ENCODE results near the gene BTD.
A peak's percentile ranks its signal among the peaks of the same experiment; 100 is the strongest.

The BTD gene

DNA sequence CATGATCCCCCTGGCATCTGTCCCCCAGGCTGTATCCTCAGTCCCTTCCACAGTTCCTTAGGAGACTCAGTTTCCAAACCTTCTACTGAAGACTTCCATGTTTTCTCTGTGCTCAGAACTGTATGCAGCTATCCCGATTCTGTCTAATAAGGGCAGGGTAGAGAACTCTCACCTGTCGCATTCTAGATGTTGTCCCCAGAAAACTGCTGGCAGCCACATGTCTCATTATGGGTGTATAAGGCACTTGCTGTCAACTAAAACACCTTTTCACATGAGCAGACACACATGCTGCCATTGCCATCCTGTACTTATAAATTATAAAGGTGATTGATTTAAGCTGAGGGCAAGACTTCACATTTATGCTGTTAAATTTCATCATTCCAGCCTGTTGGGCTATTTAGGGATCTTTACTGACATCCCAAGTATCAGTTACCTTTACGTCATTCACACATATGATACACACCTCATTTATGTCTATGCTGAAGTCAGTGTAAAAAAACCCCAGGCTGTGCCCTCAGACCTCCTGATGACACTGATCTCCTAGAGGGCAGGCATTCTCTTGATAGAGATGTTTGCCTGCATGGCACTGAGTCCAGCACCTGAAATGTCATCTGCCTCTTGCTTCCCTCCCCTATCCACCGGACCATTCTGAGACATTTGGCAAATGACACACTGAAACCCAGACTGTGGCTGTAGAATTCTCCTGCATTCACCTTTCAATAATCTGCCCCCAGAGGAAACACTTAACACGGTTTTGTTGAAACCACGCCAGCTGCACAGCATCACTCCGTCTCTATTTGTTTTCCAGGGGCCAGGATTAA, 35.8 kb downstream of the BTD start:
- DNase-seq (ENCODE audit: low read depth): no peak

GRCh38 chr3:15638193-15638890, 36.8 kb downstream of the BTD start:
- no peak for DNase-seq (ENCODE audit: low read depth)

- no peak for DNase-seq (ENCODE audit: low read depth)
Measured at GRCh38 chr3:15638891-15639262, 37.3 kb downstream of the BTD start.

- no peak for DNase-seq (ENCODE audit: low read depth)
Measured at GRCh38 chr3:15645246-15645645, 43.7 kb downstream of the BTD start.

- no peak for DNase-seq (ENCODE audit: low read depth)
Measured at GRCh38 chr3:15645740-15646501, 44.4 kb downstream of the BTD start.

- DNase-seq (ENCODE audit: low read depth): no peak
Measured at GRCh38 chr3:15646851-15647511, 45.4 kb downstream of the BTD start.

DNA sequence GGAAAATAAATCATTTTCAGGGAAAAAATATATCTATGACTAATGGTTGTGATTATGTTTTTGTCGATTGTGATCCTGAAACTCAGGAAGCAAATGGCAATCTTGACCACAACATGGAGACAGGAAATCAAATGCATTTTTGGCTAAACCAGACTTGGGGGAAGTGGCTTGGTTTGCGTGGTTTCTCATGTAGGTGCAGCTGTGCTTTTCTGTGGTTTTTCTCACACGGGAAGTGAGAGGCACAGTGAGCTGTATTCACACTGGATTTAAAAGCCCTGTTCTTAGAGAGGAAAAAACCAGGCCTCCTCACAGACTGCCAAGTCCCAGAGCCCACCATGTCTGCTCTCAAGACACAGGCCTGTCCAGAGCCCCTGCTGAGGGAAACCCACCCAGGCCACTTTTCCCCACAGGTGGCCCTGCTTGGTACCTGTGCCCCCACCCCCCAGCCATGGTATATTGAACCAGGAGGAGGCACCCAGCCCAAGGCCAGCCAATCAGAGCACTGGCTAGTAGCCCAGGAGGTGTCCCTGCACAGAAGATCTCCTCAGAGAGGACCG, 46.1 kb downstream of the BTD start:
- peak; percentile 24 for DNase-seq (ENCODE audit: low read depth)

DNA sequence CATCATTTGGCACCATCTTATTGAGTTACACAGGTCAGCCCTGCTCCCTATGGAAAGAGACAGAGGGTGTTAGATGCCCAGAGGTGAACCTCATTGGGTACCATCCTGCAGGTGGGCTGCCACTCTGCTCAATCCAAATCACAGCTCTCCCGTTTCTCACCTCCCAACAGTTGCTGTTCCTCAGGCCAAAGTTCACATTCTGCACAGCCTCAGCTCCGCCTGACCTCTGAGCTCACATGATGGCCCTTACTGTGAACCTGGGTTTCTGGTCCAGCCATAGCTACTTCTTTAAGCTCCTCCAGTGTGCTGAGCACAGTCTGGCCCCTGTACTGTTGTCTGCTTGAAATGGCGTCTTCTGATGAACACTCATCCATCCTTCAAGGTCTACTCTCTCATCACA, 47.8 kb downstream of the BTD start:
- no peak for DNase-seq (ENCODE audit: low read depth)

DNA sequence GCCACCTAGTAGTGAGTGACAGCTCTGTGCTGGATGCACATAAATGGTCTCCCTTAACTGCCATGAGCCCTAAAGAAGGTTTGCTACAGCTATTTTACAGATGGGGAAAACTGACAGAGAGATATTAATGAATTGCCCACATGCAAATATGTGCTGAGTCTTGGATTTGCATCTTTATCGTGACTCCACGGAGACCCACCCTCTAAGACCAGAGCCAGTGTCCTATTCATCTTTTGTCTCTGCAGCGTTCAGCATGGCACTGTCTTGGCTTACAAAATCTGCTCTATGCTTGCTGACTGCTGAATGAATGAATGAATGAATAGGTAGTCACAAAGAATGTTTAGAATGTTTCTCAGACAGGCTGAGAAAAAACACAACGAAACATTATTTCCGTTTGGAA, 48.3 kb downstream of the BTD start:
- DNase-seq (ENCODE audit: low read depth): no peak

GRCh38 chr3:15651396-15651795, 49.9 kb downstream of the BTD start:
- DNase-seq (ENCODE audit: low read depth): no peak

DNA sequence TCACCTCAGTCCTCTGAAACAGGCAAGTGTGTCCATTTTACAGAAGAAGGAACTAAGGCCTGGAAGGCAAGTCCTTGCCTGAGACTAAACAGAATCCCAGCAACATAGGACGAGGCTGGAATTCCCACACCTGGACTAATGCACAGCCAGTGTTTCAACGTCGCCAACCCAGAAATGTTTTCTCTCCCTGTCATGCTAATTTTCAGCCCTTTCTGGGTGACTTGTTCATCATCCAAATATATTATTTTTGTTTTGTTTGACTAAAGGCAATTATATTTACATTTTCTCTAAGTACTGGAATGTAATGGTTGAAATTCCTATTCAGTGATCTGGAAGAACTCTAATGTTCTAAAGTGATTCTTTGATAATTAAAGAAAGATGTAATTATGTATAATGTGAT, 51.8 kb downstream of the BTD start:
- DNase-seq (ENCODE audit: low read depth): no peak

DNA sequence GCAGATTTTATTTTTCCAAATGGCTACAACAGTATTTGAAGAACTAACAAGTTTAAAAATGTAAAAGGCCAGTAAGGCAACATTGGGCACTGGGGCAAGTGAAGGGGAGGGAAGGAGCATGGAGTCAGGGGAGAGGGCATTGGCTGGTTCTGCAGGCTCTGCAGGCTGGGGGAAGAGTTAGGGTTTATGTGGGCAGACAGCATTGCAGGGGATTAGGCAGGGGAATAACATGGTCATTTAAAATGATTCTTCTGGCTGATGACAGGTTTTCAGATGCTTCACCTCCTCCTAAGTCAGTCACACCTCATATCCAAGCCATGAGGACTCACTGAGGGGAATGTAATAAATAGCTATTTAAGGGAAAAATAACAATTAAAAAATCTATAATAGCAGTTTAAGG, 52.6 kb downstream of the BTD start:
- DNase-seq (ENCODE audit: low read depth): no peak

DNA sequence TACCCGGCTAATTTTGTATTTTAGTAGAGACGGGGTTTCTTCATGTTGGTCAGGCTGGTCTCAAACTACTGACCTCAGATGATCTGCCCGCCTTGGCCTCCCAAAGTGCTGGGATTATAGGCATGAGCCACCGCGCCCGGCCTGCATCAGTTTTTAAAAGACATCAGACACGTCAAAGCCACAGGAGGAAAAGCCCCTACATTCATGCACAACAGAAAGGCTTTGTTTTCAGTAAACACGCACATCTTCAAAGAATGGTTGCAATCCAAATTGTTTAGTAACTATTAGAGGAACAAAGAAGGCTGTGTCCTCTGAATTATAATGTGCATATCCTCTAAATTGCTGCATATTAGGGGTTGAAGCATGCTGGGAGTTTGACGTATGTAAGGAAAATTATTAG, 53.3 kb downstream of the BTD start:
- DNase-seq (ENCODE audit: low read depth): no peak

DNA sequence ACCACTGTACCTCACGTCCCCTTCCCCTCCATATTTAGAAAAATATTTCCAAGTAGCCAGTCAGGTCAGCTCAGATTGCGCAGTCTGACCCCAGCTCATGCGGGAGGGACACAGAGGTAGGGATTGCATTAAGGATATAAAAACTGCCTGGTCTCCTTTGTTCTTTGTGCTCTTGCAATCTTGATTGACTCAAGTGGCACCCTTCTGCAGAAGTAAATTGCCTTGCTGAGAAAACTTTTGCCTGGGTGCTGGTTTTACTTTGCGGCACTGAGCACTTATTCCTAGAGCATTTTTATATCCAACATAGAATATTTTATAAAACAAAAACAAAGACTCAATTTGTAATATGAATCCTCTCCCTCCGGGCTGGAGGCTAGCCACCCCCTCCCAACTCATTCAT, 54.8 kb downstream of the BTD start:
- DNase-seq (ENCODE audit: low read depth): no peak

DNA sequence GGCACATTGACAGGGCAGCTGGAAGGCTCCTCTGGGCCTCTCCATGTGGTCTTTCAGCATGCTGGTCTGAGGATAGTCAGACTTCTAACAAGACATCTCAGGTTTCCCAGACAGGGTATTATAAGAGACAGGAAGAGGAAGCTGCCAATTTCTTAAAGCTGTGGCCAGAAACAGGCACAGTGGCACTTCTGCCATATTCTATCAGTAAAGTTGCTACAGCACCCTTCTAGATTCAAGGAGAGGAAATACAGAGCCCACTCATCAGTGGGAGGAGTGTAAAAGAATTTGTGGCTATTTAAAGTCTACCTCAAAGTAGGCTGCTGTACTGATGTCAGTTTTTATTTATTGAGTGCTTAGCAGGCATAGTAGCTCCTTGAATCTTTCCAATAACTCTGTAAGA, 55.5 kb downstream of the BTD start:
- DNase-seq (ENCODE audit: low read depth): no peak

DNA sequence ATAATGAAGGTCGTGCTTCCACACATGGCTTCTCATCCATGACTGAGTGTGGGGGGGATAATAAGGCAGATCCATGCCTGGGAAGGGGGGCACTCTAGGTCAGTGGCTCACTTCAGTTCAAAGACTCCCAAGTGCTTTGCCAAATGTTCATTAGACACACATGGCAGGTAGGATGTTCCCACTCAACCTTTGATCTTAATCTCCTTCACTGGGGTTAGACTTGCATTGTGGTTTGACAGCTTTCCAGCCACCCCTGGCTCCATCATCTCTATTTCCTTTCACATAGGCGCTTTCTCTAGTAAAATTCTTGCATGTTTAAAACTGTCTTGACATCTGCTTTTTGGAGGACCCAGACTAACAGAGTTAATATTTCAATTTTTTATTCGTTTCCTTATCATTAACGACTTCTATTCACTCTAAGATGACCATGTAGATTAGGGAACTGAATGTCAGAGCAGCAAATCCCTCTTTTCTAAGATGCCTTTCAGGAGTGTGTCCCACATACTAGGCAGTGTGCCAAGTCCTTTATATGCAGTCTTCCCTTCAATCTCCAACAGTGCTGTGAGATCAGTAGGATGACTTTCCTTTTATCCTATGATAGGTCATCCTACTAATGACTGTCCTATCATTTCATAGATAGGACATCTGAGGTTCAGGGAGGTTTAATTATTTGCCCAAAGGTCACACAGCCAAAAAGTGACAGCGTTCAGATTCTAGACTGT, 57.9 kb downstream of the BTD start:
- no peak for DNase-seq (ENCODE audit: low read depth)

DNA sequence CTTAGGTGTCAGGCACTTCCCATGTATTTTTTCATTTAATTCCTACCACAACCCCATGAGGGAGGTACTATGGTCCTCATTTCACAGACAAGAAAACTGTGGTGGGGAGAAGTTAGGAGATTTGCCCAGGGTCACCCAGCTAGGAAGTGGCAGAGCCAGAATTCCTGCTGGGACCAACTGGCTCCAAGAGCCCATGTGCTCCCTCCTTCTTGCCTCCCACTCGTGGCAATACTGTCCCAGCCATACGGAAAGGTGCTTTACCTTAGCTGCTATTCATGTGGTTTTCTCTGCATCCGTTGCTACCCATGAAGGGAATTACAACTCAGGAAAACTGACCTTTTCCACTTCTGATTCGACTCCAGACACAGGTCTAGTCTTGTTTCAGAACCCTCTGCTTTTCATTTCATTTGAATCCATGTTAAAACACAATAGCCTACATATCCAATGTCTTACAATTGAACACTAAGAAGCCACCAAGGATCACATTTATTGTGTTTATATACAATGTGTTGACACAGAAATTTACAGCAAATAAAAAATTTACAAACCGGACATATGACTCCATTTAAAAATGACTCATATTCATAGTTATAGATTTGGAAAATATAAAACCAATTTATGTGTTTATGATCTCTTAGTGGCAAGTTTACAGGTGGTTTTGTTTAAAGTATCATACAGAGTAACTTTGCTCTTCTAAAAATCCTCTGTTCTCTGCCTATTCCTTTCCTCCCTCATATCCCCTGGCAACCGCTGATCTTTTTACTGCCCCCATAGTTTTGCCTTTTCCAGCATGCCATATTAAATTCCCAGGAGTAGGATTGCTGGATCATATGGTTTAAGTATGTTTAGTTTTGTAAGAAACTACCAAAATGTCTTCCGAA, 58.8 kb downstream of the BTD start:
- DNase-seq (ENCODE audit: low read depth): no peak

- no peak for DNase-seq (ENCODE audit: low read depth)
Measured at GRCh38 chr3:15664144-15664543, 62.6 kb downstream of the BTD start.

DNA sequence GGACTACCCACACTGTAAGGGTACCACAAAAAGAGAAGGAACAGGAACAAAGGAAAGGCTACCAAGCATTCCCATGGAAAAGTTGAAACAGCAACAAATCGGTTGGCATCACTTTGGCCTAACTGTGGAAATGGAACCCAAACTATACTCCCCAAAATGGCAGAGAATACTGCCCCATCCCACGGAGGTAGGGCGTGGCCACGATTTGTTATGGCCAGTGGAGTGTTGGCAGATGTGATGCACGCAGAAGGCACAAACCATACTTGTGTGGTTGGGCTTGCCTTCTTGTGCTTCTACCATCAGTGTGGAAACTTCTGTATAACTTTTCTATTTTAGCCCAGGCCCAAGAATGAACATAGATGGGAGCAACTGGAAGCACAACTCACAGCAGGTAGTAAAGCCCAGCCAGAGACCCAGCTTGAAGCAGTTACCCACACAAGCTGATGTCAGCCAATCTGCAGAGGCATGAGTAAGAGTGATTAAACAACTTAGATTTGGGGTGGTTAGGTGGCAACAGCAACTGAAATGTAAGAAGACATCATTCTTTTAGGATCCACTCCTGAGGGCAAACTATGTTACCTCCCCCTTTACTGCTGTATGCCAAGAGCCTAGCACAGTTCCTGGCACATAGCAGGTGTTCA, 64.1 kb downstream of the BTD start:
- no peak for DNase-seq (ENCODE audit: low read depth)

DNA sequence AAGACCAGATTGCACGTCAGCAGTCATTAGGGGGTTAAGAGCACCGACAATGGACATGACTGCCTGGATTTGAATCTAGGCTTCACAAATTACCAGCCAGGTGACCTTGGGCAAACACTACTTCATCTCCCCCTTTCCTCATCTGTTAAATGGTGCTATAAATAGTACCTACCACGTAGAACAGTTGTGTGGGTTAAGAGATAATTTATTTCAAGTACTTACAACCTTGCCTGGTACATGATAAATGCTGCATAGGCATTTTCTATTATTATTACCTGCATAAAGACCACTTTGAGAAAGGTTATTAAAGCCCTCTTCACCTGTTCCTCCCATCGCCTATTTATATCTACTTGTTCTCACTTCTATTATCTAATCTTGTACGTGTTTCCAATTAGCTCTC, 64.7 kb downstream of the BTD start:
- no peak for DNase-seq (ENCODE audit: low read depth)

Measured in stimulated activated CD4-positive, alpha-beta T cell treated with anti-CD3 and anti-CD28 coated beads, Interleukin-2, amount 100 ng/mL, for 4 hours (primary cell).